GM23248 (cell line): Measurements from ENCODE around the gene TMEM187.

Experiments used
- EZH2 ChIP-seq: fragments of 200-600 bp; sonication (generic); IDR thresholded peaks from 2 replicates; pipeline ENCODE4 v1.6.1; 2018; ENCODE audit warnings: antibody characterized with exemption, mild to moderate bottlenecking; ENCODE audit not compliant: insufficient read depth, poor library complexity, severe bottlenecking
- EZH2phosphoT487 ChIP-seq: fragments of 200-600 bp; sonication (generic); IDR thresholded peaks from 2 replicates; pipeline ENCODE4 v1.6.1; 2018; ENCODE audit warnings: antibody characterized with exemption, moderate library complexity, mild to moderate bottlenecking, low read depth; ENCODE audit not compliant: insufficient read depth

DNA sequence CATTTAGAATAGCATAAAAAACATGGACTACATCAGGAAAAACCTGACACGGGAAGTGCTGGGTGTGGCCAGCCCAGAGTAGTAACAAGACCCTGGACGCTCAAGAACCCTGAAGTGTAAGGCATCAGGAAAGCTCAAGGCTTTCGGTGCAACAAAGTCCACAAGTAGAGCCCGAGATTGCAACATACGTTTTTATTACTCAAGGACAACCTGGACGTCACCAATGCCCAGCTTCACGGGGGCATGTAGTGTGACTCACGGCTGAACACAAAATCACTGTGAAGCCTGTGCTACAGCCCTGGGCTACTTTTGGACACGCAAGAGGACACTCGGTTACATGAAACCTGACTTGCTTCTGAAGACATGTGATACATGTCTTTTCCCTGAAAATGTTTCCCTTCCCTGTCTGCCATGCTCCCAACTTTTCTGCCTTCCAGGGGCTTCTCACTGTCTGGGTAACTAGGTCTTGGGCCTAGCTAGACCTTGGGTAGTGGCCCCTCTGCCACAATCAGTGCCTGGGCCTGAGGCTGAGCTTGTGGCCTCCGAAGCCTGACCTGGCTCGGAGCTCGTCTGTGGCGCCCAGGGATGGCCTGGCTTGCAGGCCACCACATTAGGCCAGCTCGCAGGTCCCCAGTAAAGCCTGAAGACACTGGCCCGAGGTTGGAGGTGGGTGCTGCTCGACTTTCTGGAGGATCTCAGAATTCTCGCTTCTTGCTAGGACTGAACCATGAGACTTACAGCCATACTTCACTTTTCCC, 38.0 kb downstream of the TMEM187 start:
- TF ChIP-seq EZH2 (no peak), EZH2phosphoT487 (no peak)
